Measurements from ENCODE around the gene UPB1.

DNA sequence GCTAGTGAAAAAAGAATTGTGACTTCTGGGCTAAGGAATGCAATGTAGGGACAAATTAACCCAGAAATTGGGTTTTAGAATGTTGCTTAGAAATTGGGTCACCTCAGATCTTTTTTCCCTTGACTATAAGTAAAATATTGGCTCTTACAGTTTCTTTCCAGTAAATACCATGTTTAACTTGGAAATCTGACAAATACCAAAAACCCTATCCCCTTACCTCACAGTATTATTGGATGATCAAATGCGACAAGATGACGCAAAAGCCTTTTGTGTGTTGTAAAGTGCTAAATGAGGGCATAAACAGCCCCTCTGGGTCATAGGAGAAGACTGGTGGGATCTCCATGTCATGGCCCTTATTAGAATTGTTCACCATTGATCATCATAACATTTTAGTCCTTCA, 6.1 kb upstream of the UPB1 start:
- TF ChIP-seq, protein P1, sequence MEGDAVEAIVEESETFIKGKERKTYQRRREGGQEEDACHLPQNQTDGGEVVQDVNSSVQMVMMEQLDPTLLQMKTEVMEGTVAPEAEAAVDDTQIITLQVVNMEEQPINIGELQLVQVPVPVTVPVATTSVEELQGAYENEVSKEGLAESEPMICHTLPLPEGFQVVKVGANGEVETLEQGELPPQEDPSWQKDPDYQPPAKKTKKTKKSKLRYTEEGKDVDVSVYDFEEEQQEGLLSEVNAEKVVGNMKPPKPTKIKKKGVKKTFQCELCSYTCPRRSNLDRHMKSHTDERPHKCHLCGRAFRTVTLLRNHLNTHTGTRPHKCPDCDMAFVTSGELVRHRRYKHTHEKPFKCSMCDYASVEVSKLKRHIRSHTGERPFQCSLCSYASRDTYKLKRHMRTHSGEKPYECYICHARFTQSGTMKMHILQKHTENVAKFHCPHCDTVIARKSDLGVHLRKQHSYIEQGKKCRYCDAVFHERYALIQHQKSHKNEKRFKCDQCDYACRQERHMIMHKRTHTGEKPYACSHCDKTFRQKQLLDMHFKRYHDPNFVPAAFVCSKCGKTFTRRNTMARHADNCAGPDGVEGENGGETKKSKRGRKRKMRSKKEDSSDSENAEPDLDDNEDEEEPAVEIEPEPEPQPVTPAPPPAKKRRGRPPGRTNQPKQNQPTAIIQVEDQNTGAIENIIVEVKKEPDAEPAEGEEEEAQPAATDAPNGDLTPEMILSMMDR (IDR thresholded peaks at IDR 0.05), result no peak
- TF ChIP-seq JUN (CRISPR knock-in tag; IDR thresholded peaks at IDR 0.05), result no peak
- no peak for TF ChIP-seq NFE2L1 (CRISPR knock-in tag; IDR thresholded peaks at IDR 0.05)
- TF ChIP-seq TCF7 (CRISPR knock-in tag; IDR thresholded peaks at IDR 0.05; ENCODE audit: low read depth), result no peak
- TF ChIP-seq, protein P2, sequence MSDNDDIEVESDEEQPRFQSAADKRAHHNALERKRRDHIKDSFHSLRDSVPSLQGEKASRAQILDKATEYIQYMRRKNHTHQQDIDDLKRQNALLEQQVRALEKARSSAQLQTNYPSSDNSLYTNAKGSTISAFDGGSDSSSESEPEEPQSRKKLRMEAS (CRISPR knock-in tag; IDR thresholded peaks at IDR 0.05), result no peak
- TF ChIP-seq, protein P3, sequence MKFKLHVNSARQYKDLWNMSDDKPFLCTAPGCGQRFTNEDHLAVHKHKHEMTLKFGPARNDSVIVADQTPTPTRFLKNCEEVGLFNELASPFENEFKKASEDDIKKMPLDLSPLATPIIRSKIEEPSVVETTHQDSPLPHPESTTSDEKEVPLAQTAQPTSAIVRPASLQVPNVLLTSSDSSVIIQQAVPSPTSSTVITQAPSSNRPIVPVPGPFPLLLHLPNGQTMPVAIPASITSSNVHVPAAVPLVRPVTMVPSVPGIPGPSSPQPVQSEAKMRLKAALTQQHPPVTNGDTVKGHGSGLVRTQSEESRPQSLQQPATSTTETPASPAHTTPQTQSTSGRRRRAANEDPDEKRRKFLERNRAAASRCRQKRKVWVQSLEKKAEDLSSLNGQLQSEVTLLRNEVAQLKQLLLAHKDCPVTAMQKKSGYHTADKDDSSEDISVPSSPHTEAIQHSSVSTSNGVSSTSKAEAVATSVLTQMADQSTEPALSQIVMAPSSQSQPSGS (CRISPR knock-in tag; IDR thresholded peaks at IDR 0.05; ENCODE audit: borderline replicate concordance, low read depth), result no peak
- no peak for TF ChIP-seq ATF1 (CRISPR knock-in tag; IDR thresholded peaks at IDR 0.05)

Data from WTC11 (cell line).